Motor neuron (in vitro differentiated cells): Measurements from ENCODE around the gene TTC34. TPM values are rescaled to one million over a fixed set of nuclear protein-coding genes. Genes with fewer than 3 reads are reported as not detected.
"Not testable (repeated sequence)": the region's sequence is repeated elsewhere in the genome, so short reads cannot be mapped to it uniquely, and the experiment has no call there.

ENCODE experiments used
- ATAC-seq, 8 experiments: fragments of 200-7000 bp; cut with Tn5 transposase; replicated peaks in 6 of 8; 2 replicates each; pipeline ENCODE4 v1.8.0; 2021; ENCODE audit warnings: mild to moderate bottlenecking in 8 of 8, moderate library complexity in 8 of 8
- H3K27ac ChIP-seq, 2 donors: fragments of 250-450 bp; sonication (Bioruptor Pico); 2 replicates each; pipeline ENCODE4 v1.9.0; 2021; ENCODE audit warnings: antibody characterized with exemption in 2 of 2, mild to moderate bottlenecking in 2 of 2, moderate library complexity in 1 of 2
- H3K4me1 ChIP-seq, 2 donors: fragments of 250-450 bp; sonication (Bioruptor Pico); replicated peaks in 1 of 2; 2 replicates each; pipeline ENCODE4 v1.6.1; 2021; ENCODE audit warnings: antibody characterized with exemption in 2 of 2, mild to moderate bottlenecking in 2 of 2, moderate library complexity in 1 of 2
- H3K4me3 ChIP-seq, 5 donors: fragments of 250-450 bp; sonication (Bioruptor Pico); 2 replicates each; pipeline ENCODE4 v1.9.0; 2021; ENCODE audit warnings: antibody characterized with exemption in 5 of 5, mild to moderate bottlenecking in 5 of 5, moderate library complexity in 4 of 5
- WGBS, 10 experiments: fragments of 450-650 bp; shearing (Covaris generic); methylation state at CpG; one replicate each; pipeline ENCODE4 v1.0.0; 2022; 5-methylcytosine and 5-hydroxymethylcytosine counted together
- in situ Hi-C, 9 experiments: fragments of 400-800 bp; cut with MboI; loops; one replicate each; pipeline ENCODE4 v1.15.0; 2021; ENCODE audit warnings: low sequenced_read_pairs in 9 of 9, low pct_unique_long_range_greater_than_20kb in 2 of 9; ENCODE audit not compliant: unreplicated experiment in 9 of 9
- total RNA-seq, 8 experiments: library from RNA; unstranded; fragments of 300-600 nt; gene quantifications; 2 replicates each; pipeline versions ENCODE4 v1.2.3 to v1.2.4, GENCODE V29; 2022

The TTC34 gene
- total RNA-seq, 8 experiments from 2014 or later = 0.16 to 1.2 (median 0.47) TPM

DNA sequence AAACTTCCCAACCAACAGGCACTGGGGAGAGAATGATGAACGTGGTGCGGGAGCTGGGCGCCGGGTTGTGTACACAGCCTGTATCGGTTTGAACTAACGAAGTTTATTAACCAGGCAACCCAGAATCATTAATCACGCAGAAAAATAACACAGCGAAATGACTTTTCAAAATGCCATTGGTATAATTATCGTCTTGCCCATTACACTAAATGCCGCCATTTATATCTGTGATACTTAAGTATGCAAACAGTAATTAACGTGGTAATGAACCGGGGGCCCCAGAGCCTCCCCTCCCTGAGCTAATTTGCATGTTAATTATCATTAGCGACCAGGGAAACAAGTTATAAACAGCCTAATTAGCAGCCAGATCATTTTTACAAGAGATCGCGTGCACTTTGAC is 5.1 kb upstream of the TTC34 start:
- peaks cover 0 to 20% of the 10 kb centered on the region in 2 donors for H3K4me1 ChIP-seq
- in situ Hi-C loops = no loop called here
- no peak overlapping the region for H3K27ac ChIP-seq
- no peak for ATAC-seq
- H3K4me3 ChIP-seq = no peak overlapping the region
- 0 to 81% (median 67%) methylated on average over 1 to 15 of the region's 15 CpGs; no CpG with 5 or more reads in 1 of the 10 experiments for WGBS, 10 experiments

GRCh38 chr1:2805801-2806430 is 4.4 kb upstream of the TTC34 start:
- WGBS, 10 experiments = 40 to 84% (median 64%) methylated on average over 1 to 12 of the region's 25 CpGs; no CpG with 5 or more reads in 6 of the 10 experiments
- Histone ChIP-seq H3K4me3 (no peak overlapping the region), H3K4me1 (peaks cover 0 to 24% of the 10 kb centered on the region in 2 donors), H3K27ac (no peak overlapping the region)
- no peak for ATAC-seq
- in situ Hi-C loops = no loop called here

DNA sequence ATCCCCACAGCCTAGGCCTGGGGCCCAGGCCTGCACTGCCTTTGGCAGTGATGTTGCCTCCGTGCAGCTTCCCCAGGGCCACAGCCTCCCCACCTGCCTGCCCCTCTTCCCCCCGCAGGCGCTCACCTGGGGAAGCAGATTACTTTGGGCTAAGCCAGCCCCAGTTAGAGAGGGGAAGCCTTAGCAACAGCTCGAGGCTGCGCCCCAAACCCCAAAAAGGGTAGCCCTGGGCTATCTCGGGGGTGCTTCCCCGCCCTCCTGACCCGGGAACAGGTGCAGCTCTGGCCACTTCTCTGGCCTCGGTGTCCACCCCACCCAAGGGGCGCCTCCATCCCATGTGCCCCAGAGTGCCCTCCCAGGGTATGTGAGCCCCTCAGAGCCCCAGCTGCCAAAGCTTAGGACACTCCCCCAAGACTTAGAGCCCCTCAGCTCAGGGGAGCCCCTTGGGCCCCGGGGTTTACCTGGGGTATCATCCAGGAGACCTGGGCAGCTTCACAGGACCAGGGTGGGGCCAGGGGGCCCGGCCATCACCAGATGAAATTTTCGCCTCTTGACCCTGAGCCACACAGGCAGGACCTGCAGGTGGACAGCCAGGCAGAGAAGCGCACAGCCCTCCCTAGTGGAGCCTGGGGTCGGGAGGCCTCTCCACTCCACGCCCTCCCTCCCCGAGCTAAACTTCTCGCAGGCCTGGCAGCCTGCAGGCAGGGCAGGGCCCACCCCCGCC is 3.3 kb upstream of the TTC34 start:
- in situ Hi-C loops = no loop called here
- ATAC-seq = no peak
- no peak overlapping the region for H3K27ac ChIP-seq
- H3K4me3 ChIP-seq = no peak overlapping the region
- 0 to 80% (median 55%) methylated on average over 1 of the region's 19 CpGs; no CpG with 5 or more reads in 6 of the 10 experiments for WGBS, 10 experiments
- H3K4me1 ChIP-seq = peaks cover 0 to 24% of the 10 kb centered on the region in 2 donors

DNA sequence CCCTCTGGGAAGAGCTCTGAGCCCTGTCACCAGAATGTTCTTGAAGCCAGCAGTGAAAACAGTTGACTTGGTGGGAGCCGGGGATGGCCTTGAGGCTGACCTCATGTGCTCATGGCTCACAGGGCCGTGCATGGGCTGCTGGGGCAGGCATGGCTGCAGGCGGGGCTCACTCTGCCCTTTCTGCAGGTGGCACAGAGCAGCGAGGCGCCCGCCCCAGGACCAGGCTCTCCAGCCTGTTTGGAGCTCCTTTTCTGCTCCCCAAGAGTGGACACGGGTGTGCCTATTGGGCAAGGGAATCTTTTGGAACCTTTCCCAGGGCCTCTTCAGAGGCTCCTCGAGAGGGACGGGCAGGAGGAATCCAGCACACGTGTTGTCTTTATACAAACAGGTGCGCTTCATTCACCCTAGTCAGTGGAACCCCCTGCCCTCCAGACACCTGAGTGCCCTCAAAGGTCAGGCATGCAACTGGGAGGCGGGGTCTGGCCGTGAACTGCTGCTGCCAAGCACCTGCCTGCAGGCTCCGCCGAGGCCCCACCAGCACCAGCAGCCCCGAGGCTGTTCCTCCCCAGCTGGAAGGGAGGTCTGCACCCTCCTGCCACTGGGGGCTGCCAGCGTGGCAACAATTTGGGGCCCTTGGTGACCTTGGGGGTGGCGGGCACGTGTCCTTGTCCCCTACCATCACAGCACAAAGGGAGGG is 2.6 kb upstream of the TTC34 start:
- no peak overlapping the region for H3K27ac ChIP-seq
- no peak for ATAC-seq
- in situ Hi-C loops = no loop called here
- H3K4me3 ChIP-seq = no peak overlapping the region
- WGBS, 10 experiments = 4 to 78% (median 52%) methylated on average over 5 to 13 of the region's 19 CpGs; no CpG with 5 or more reads in 6 of the 10 experiments
- peaks cover 0 to 24% of the 10 kb centered on the region in 2 donors for H3K4me1 ChIP-seq

- H3K4me3 ChIP-seq = no peak overlapping the region
- ATAC-seq = no peak
- H3K4me1 ChIP-seq = peaks cover 0 to 24% of the 10 kb centered on the region in 2 donors
- WGBS, 10 experiments = 50 to 96% (median 63%) methylated on average over 1 to 26 of the region's 37 CpGs; no CpG with 5 or more reads in 3 of the 10 experiments
- H3K27ac ChIP-seq = no peak overlapping the region
- in situ Hi-C loops = no loop called here
Measured at GRCh38 chr1:2803086-2803930, 1.8 kb upstream of the TTC34 start.

DNA sequence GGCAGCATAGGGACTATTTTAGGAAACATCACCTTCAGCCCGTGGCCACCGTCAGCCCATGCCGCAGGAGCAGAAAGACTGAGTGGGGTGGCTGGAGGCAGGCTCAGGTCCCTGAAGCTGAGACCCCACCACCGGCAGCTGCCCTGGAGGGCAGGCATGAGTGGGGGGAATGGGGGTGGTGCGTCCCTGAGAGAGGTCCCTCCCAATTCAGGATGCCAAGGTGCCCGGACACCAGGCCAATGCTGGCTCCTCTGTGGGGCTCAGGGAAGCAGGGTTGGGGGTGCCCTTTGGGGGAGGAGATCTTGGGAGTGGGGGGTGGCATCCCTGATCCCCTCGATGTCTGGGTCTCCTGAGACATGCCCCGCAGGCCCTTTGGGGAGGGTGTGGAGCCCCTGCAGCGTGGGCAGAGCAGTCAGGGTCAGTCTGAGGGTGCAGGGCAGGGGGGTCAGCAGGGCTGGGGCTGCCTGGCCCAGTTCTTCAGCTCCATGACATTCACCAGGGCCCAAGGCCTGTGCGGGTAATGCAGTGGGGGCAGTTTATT is 998 bp upstream of the TTC34 start:
- H3K4me1 ChIP-seq = peaks cover 0 to 24% of the 10 kb centered on the region in 2 donors
- in situ Hi-C loops = no loop called here
- H3K27ac ChIP-seq = no peak overlapping the region
- no peak for ATAC-seq
- no peak overlapping the region for H3K4me3 ChIP-seq
- 40 to 93% (median 57%) methylated on average over 1 to 5 of the region's 10 CpGs; no CpG with 5 or more reads in 7 of the 10 experiments for WGBS, 10 experiments

GRCh38 chr1:2801046-2801445 is 447 bp downstream of the TTC34 start:
- Histone ChIP-seq H3K27ac (no peak overlapping the region), H3K4me1 (peaks cover 0 to 15% of the 10 kb centered on the region in 2 donors), H3K4me3 (no peak overlapping the region)
- in situ Hi-C loops = no loop called here
- no CpG with 5 or more reads among the region's 11 CpGs for WGBS, 10 experiments
- no peak for ATAC-seq

DNA sequence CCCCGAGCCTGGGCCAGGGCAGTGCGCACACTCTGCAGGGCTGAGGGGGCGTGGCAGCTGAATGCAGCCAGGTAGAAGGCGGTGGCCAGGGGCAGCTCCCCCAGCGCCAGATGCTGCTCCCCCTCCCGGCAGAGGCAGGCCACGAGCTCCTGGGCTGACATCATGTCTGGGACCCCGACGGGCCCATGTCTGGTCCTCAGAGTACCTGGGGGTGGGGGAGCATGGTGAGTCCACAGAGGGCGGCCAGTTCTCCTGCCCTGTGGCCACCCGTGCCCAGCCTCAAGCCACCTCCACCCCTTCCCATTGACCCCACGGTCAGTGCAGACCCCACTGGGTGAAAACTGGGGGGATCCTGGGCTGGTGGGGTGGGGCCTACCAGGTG is 838 bp downstream of the TTC34 start:
- no peak for ATAC-seq
- H3K4me1 ChIP-seq = peaks cover 0 to 14% of the 10 kb centered on the region in 2 donors
- 74 to 80% methylated on average over 1 to 4 of the region's 12 CpGs; no CpG with 5 or more reads in 8 of the 10 experiments for WGBS, 10 experiments
- no peak overlapping the region for H3K27ac ChIP-seq
- no peak overlapping the region for H3K4me3 ChIP-seq
- in situ Hi-C loops = no loop called here

DNA sequence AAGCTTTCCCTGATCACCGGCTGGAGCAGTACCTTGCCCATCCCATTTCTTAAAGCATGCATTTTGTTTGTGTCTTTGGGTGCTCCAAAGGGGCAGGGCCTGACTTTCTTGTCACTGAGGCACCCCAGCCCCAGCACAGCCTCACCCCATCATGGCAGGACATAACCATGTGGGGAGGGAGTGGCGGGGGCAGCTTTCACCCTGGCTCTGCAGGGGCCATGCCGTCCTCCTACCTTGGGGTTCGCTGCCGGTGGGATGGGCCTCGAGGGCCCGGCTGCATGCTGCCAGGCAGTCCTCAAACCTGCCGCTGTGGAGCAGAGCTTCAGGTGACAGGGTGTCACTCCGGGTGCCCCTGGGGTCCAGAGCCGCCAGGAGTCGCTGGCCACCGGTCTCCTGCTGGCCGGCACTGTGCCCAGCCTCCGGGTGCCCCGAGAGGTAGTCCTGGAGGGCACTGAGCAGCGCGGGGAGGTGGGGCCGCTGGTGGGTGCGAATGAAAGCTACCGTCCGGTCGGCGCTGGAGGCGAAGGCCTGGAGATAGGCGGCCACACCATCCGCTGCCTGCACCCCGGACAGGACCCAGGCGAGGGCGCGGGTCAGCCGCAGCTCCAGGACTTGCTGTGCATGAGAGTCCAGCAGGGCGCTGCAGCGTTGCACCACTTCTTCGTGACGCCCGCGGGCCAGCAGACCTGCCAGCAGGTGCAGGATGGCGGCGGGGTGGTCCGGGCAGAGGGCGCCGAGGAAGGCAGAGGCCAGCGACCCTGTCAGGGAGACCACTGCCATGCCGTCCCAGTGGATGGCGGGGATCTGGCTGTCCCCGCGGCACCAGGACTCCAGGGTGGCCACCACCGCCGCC is 1.5 kb downstream of the TTC34 start:
- 14 to 96% (median 73%) methylated on average over 1 to 35 of the region's 49 CpGs; no CpG with 5 or more reads in 5 of the 10 experiments for WGBS, 10 experiments
- peaks cover 0 to 11% of the 10 kb centered on the region in 2 donors for H3K4me1 ChIP-seq
- H3K27ac ChIP-seq = no peak overlapping the region
- ATAC-seq = no peak
- in situ Hi-C loops = no loop called here
- H3K4me3 ChIP-seq = no peak overlapping the region

DNA sequence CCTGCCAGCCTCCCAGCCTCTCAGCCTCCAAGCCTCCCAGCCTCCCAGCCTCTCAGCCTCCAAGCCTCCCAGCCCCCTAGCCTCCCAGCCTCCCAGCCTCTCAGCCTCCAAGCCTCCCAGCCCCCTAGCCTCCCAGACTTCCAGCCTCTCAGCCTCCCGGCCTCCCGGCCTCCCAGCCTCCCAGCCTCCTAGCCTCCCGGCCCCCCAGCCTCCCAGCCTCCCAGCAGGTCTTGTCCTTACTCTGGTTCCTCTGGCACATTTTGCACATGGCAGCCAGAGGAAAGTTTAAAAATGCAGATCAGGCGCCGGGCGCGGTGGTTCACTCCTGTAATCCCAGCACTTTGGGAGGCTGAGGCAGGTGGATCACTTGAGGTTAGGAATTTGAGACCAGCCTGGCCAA is 2.5 kb downstream of the TTC34 start:
- H3K4me1 ChIP-seq, in situ Hi-C loops, H3K27ac ChIP-seq, H3K4me3 ChIP-seq, ATAC-seq: not testable (repeated sequence)
- WGBS, 10 experiments = 80 to 100% methylated on average over 1 to 4 of the region's 7 CpGs; no CpG with 5 or more reads in 8 of the 10 experiments

DNA sequence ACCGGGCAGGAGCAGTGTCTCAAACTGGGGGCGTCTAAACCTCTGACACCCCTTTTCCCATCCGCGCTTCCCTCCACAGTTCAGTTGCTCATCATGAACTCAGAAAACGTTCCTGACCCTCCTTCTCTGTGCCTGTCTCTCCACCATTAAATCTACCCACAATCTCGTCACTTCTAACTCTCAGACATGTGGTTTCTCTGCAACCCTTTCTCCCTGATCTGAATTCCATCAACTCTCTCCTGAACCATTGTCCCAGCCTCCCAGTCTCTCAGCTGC is 3.8 kb downstream of the TTC34 start:
- in situ Hi-C loops = no loop called here

More for the DNA sequence above, 3.8 kb downstream of the TTC34 start:
- no peak overlapping the region for H3K27ac ChIP-seq
- whole genome bisulfite sequencing, 10 experiments = 19 to 80% (median 52%) methylated on average over 1 to 6 of the region's 6 CpGs; no CpG with 5 or more reads in 5 of the 10 experiments
- H3K4me1 ChIP-seq = peaks cover 0 to 4% of the 10 kb centered on the region in 2 donors
- no peak for ATAC-seq
- H3K4me3 ChIP-seq = no peak overlapping the region
